Panc1 (cell line): Measurements from ENCODE around the gene MAPK8IP3. TPM values are rescaled to one million over a fixed set of nuclear protein-coding genes. Genes with fewer than 3 reads are reported as not detected.

Experiments used
- ATAC-seq: fragments of 200-7000 bp; cut with Tn5 transposase; 2 replicates; pipeline ENCODE4 v1.9.1; 2020; ENCODE audit warnings: mild to moderate bottlenecking, moderate library complexity
- BruUV-seq: library from RNA; stranded (reverse); fragments of 400-500 nt; replicated peaks from 2 replicates; lab custom pipeline; 2021; lab: Mats Ljungman, UMichigan
- CTCF ChIA-PET: fragments of 300-600 bp; sonication (Branson Sonifier 250); formaldehyde crosslinking; loops from one replicate; lab custom pipeline; 2022; ENCODE audit warnings: antibody characterized with exemption; lab: Charles Lee
- POLR2A ChIA-PET: fragments of 300-600 bp; sonication (Branson Sonifier 250); formaldehyde crosslinking; loops from one replicate; lab custom pipeline; 2022; ENCODE audit warnings: antibody characterized with exemption; lab: Charles Lee
- DNase-seq: peaks from one replicate; pipeline ENCODE4 v3.0.0-alpha.2; 2010; ENCODE audit warnings: low read depth, low spot score
- H3K27ac ChIP-seq: 2 replicates; pipeline ENCODE4 v1.5.1; 2011; ENCODE audit warnings: mild to moderate bottlenecking, low read length, inconsistent platforms
- H3K27me3 ChIP-seq: fragments of 200-500 bp; sonication (Bioruptor generic); 2 replicates; pipeline ENCODE4 v1.6.0; 2014; ENCODE audit warnings: low read length, inconsistent platforms; ENCODE audit not compliant: control insufficient read depth, insufficient read depth
- H3K36me3 ChIP-seq: fragments of 200-500 bp; sonication (Bioruptor generic); 2 replicates; pipeline ENCODE4 v1.5.1; 2014; ENCODE audit warnings: inconsistent platforms, mild to moderate bottlenecking, low read length, moderate library complexity; ENCODE audit not compliant: control insufficient read depth, insufficient read depth
- H3K4me1 ChIP-seq: 2 replicates; pipeline ENCODE4 v1.5.1; 2011; ENCODE audit warnings: inconsistent platforms, mild to moderate bottlenecking, low read length, moderate library complexity; ENCODE audit not compliant: control insufficient read depth, insufficient read depth
- H3K4me3 ChIP-seq, 2 experiments: 2 replicates each; pipeline ENCODE4 v1.5.1; 2011 to 2012; ENCODE audit warnings: low read depth in 2 of 2, low read length in 2 of 2, mild to moderate bottlenecking in 2 of 2, inconsistent platforms in 1 of 2, moderate library complexity in 1 of 2
- H3K9me3 ChIP-seq: fragments of 200-500 bp; sonication (Bioruptor generic); 2 replicates; pipeline ENCODE4 v1.5.1; 2014; ENCODE audit warnings: low read depth, mild to moderate bottlenecking, inconsistent platforms, low read length, moderate library complexity; ENCODE audit not compliant: control insufficient read depth, insufficient read depth
- POLR2AphosphoS5 ChIP-seq: IDR thresholded peaks from 2 replicates; pipeline ENCODE4 v1.6.1; 2012; ENCODE audit warnings: mild to moderate bottlenecking, low read depth, low read length, moderate library complexity
- REST ChIP-seq, 2 experiments: IDR thresholded peaks; 2 replicates each; pipeline ENCODE4 v1.6.1; 2011 to 2012; ENCODE audit warnings: low read depth in 2 of 2, control low read depth in 1 of 2, low read length in 1 of 2, mild to moderate bottlenecking in 1 of 2, moderate library complexity in 1 of 2; ENCODE audit not compliant: insufficient read depth in 1 of 2
- SIN3A ChIP-seq: IDR thresholded peaks from 2 replicates; pipeline ENCODE4 v1.6.1; 2012; ENCODE audit warnings: low read depth, mild to moderate bottlenecking, low read length, moderate library complexity, borderline replicate concordance; ENCODE audit not compliant: insufficient read depth
- TCF7L2 ChIP-seq: IDR thresholded peaks from 2 replicates; pipeline ENCODE4 v1.6.1; 2011; ENCODE audit warnings: mild to moderate bottlenecking, low read depth, low read length, inconsistent platforms
- in situ Hi-C: cut with HindIII; loops from 2 replicates; pipeline ENCODE4 v1.10.0; 2016; ENCODE audit warnings: low sequenced_read_pairs, low pct_unique_long_range_greater_than_20kb
- intact Hi-C: fragments of 100-400 bp; cut with micrococcal nuclease; formaldehyde crosslinking; loops from one replicate; pipeline ENCODE4 v1.10.0; 2022; ENCODE audit not compliant: unreplicated experiment
- total RNA-seq: library from RNA; stranded (reverse); gene quantifications from one replicate; pipeline ENCODE4 v1.2.1, GENCODE V29; 2021; ENCODE audit not compliant: unreplicated experiment
- TF ChIP-seq, protein P1 (sequence below): fragments of 450-650 bp; IDR thresholded peaks from 2 replicates; pipeline ENCODE4 v1.5.1; 2017; ENCODE audit warnings: mild to moderate bottlenecking

Gene MAPK8IP3
- total RNA-seq, 1 experiment from 2014 or later: 108 TPM

DNA sequence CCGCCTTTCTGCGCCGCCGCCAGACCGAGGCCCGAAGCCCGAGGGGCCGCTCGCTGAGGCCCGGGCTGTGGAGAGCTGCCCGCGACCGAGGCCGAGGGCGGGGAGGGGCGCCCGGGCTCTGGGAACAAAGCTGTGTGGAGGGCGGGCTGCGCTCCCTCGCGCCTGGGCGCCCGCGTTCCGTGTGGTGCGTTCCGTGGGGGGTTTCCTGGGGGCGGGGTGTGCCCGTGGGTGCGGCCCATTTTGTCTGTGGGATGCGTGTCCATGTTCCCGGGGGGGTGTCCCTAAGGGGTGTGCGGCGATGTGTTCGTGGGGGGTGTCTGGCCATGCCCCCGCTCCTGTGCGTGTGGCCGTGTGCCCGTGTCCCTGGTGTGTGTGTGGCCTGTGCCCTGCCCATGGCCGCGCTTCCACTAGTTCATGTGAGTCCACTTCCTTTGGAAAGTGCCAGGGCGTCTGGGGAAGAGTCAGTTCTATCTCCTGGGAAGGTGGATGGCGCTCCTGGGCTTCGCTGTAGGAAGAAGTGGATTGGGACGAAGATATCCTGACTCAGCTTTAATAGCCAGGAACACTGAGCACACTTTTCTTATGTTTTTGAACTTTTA is 27.4 kb upstream of the MAPK8IP3 start:
- H3K4me3 ChIP-seq: peak overlapping the region; percentile 72 to 92
- no TSS peak for BruUV-seq
- H3K4me1 ChIP-seq: peaks cover 18% of the 10 kb centered on the region
- intact Hi-C loops: no loop called here
- peak overlapping the region; percentile 97 for H3K27ac ChIP-seq
- DNase-seq: no peak
- ATAC-seq: peak; percentile 43
- TF ChIP-seq REST (IDR thresholded peaks at IDR 0.05; ENCODE audit: insufficient read depth in 1 of 2, low read depth in 2 of 2, low read length in 1 of 2) (no peak), SIN3A (no peak; the same call in 1 of the 2 replicates), TCF7L2 (no peak), POLR2AphosphoS5 (no peak; the same call in 1 of the 2 replicates)
- TF ChIP-seq, protein P1, sequence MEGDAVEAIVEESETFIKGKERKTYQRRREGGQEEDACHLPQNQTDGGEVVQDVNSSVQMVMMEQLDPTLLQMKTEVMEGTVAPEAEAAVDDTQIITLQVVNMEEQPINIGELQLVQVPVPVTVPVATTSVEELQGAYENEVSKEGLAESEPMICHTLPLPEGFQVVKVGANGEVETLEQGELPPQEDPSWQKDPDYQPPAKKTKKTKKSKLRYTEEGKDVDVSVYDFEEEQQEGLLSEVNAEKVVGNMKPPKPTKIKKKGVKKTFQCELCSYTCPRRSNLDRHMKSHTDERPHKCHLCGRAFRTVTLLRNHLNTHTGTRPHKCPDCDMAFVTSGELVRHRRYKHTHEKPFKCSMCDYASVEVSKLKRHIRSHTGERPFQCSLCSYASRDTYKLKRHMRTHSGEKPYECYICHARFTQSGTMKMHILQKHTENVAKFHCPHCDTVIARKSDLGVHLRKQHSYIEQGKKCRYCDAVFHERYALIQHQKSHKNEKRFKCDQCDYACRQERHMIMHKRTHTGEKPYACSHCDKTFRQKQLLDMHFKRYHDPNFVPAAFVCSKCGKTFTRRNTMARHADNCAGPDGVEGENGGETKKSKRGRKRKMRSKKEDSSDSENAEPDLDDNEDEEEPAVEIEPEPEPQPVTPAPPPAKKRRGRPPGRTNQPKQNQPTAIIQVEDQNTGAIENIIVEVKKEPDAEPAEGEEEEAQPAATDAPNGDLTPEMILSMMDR: no peak
- no peaks in the 10 kb centered on the region; the same call in none of the 2 replicates for H3K36me3 ChIP-seq
- POLR2A ChIA-PET: interaction anchor here (0.5 to 0.7 kb wide), 2 partner anchors 24 to 27 kb away, joined by 5 to 12 read pairs; no protein-coding TSS in a partner anchor
- in situ Hi-C loops: no loop called here
- CTCF ChIA-PET: no interaction called here
- H3K27me3 ChIP-seq: no peaks in the 10 kb centered on the region
- no peaks in the 10 kb centered on the region for H3K9me3 ChIP-seq

- POLR2A ChIA-PET: no interaction called here
Measured at GRCh38 chr16:1680361-1680760, 25.6 kb upstream of the MAPK8IP3 start.

More at GRCh38 chr16:1680361-1680760, 25.6 kb upstream of the MAPK8IP3 start:
- H3K27me3 ChIP-seq: no peaks in the 10 kb centered on the region
- TF ChIP-seq TCF7L2 (no peak), REST (IDR thresholded peaks at IDR 0.05; ENCODE audit: insufficient read depth in 1 of 2, low read depth in 2 of 2, low read length in 1 of 2) (no peak)
- TF ChIP-seq, protein P1: no peak
- H3K27ac ChIP-seq: peak overlapping the region; percentile 97
- in situ Hi-C loops (no loop called here), intact Hi-C loops (no loop called here)
- DNase-seq (no peak), ATAC-seq (no peak)
- BruUV-seq: no TSS peak
- peaks cover 19% of the 10 kb centered on the region for H3K4me1 ChIP-seq
- H3K9me3 ChIP-seq: no peaks in the 10 kb centered on the region
- H3K36me3 ChIP-seq: peaks cover under 1% of the 10 kb centered on the region; the same call in 1 of the 2 replicates
- H3K4me3 ChIP-seq: peak overlapping the region; percentile 72 to 92
- CTCF ChIA-PET: no interaction called here
